HepG2 (cell line): ENCODE data around the gene CDC14B. TPM values are rescaled to one million over a fixed set of nuclear protein-coding genes. Genes with fewer than 3 reads are reported as not detected.

ENCODE experiments used
- ATAC-seq: fragments of 200-7000 bp; cut with Tn5 transposase; 3 replicates; pipeline ENCODE4 v1.9.1; 2020; ENCODE audit warnings: mild to moderate bottlenecking, moderate library complexity
- BruUV-seq: library from RNA; stranded (reverse); fragments of 400-500 nt; replicated peaks from 2 replicates; lab custom pipeline; 2021; lab: Mats Ljungman, UMichigan
- CTCF ChIA-PET: fragments of 300-600 bp; formaldehyde crosslinking; extraction: SDS; loops from one replicate; lab custom pipeline; 2021; ENCODE audit warnings: low total read pairs, inconsistent platforms, low intra/inter-chr PET ratio; lab: Yijun Ruan, JAX
- POLR2A ChIA-PET: fragments of 350-600 bp; sonication (Branson Sonifier 250); formaldehyde crosslinking; loops from one replicate; lab custom pipeline; 2020; ENCODE audit warnings: antibody characterized with exemption, inconsistent platforms; lab: Yijun Ruan, JAX
- DNase-seq: peaks from one replicate; pipeline ENCODE4 v3.0.0-alpha.2; 2015; ENCODE audit warnings: low spot score
- FAIRE-seq: peaks from 3 replicates; lab custom pipeline; 2011; peaks lifted over from hg19 to GRCh38; lab: Jason Lieb, UNC
- H2AFZ ChIP-seq: one replicate; pipeline ENCODE4 v1.6.1; 2011; ENCODE audit warnings: low read length, inconsistent platforms
- H3K27ac ChIP-seq: fragments of 300-600 bp; 3 replicates; pipeline ENCODE4 v1.8.0; 2011; ENCODE audit warnings: mixed run types, mild to moderate bottlenecking, mixed read lengths, low read length, inconsistent platforms; ENCODE audit not compliant: insufficient read depth; ENCODE audit errors: extremely low read length
- H3K27me3 ChIP-seq, 2 experiments: fragments of 200-600 bp in 1 of 2; 2 replicates in 1 of 2; 3 replicates in 1 of 2; pipeline versions ENCODE4 v1.6.0 to v1.8.0; 2011; ENCODE audit warnings: low read length in 2 of 2, mild to moderate bottlenecking in 2 of 2, moderate library complexity in 2 of 2, inconsistent platforms in 1 of 2; ENCODE audit not compliant: insufficient read depth in 2 of 2, control insufficient read depth in 1 of 2
- H3K36me3 ChIP-seq, 2 experiments: fragments of 200-600 bp in 1 of 2; replicated peaks in 1 of 2; 2 replicates in 1 of 2; 3 replicates in 1 of 2; pipeline versions ENCODE4 v1.5.1 to v1.8.0; 2011; ENCODE audit warnings: low read length in 2 of 2, inconsistent platforms in 1 of 2; ENCODE audit not compliant: insufficient read depth in 2 of 2, control insufficient read depth in 1 of 2
- H3K4me1 ChIP-seq: 2 replicates; pipeline ENCODE4 v1.5.1; 2012; ENCODE audit warnings: low read length, inconsistent platforms; ENCODE audit not compliant: insufficient read depth
- H3K4me2 ChIP-seq: 2 replicates; pipeline ENCODE4 v1.6.0; 2011; ENCODE audit warnings: low read depth, low read length, inconsistent platforms
- H3K4me3 ChIP-seq, 3 experiments: fragments of 200-600 bp in 1 of 3; sonication (generic), shearing (Covaris generic) in 1 of 3; replicated peaks in 1 of 3; 2 replicates each; pipeline ENCODE4 v1.5.1; 2011 to 2016; ENCODE audit warnings: low read length in 3 of 3, inconsistent platforms in 2 of 3, low read depth in 2 of 3, mild to moderate bottlenecking in 2 of 3, control low read depth in 1 of 3, mixed read lengths in 1 of 3; ENCODE audit not compliant: insufficient read depth in 1 of 3
- H3K79me2 ChIP-seq: one replicate; pipeline ENCODE4 v1.6.1; 2011; ENCODE audit warnings: low read length, inconsistent platforms; ENCODE audit not compliant: insufficient read depth
- H3K9ac ChIP-seq: 2 replicates; pipeline ENCODE4 v1.6.0; 2011; ENCODE audit warnings: mild to moderate bottlenecking, low read depth, low read length, inconsistent platforms; ENCODE audit not compliant: insufficient read depth
- H3K9me3 ChIP-seq: 2 replicates; pipeline ENCODE4 v1.5.1; 2012; ENCODE audit warnings: mild to moderate bottlenecking, low read length
- H4K20me1 ChIP-seq: 2 replicates; pipeline ENCODE4 v1.6.0; 2011; ENCODE audit warnings: inconsistent platforms, mild to moderate bottlenecking, low read length, moderate library complexity; ENCODE audit not compliant: insufficient read depth
- CEBPB ChIP-seq: IDR thresholded peaks from 2 replicates; pipeline ENCODE4 v1.6.1; 2011; ENCODE audit warnings: low read depth, low read length, improper control_type of control experiment, borderline replicate concordance
- CEBPG ChIP-seq: IDR thresholded peaks from 2 replicates; pipeline ENCODE4 v1.6.1; 2016
- SNAPC2 ChIP-seq: sonication (generic); formaldehyde crosslinking; IDR thresholded peaks from 2 replicates; pipeline ENCODE4 v1.8.1; 2022; ENCODE audit warnings: mild to moderate bottlenecking, missing genetic modification reagents
- ZNF776 ChIP-seq: sonication (generic); formaldehyde crosslinking; IDR thresholded peaks from 2 replicates; pipeline ENCODE4 v1.4.0; 2020; ENCODE audit warnings: mild to moderate bottlenecking, missing genetic modification reagents
- ZNF800 ChIP-seq: sonication (generic); formaldehyde crosslinking; IDR thresholded peaks from 2 replicates; pipeline ENCODE4 v1.4.0; 2020; ENCODE audit warnings: missing genetic modification reagents
- WGBS: methylation state at CpG from one replicate; pipeline ENCODE4 v1.1.6; 2017; ENCODE audit warnings: low lambda C conversion rate; 5-methylcytosine and 5-hydroxymethylcytosine counted together
- in situ Hi-C: cut with HindIII; loops from 2 replicates; pipeline ENCODE4 v1.10.0; 2017; ENCODE audit warnings: low pct_unique_long_range_greater_than_20kb; ENCODE audit not compliant: extremely low pct_ligation_motif_present
- intact Hi-C: fragments of 100-400 bp; cut with micrococcal nuclease; formaldehyde crosslinking; loops from one replicate; pipeline ENCODE4 v1.10.0; 2022; ENCODE audit not compliant: unreplicated experiment
- polyA plus RNA-seq, 8 experiments: library from polyadenylated mRNA; depleted of rRNA in 3 of 8; stranded (reverse) in 7 of 8; unstranded in 1 of 8; fragments of >200 nt; fragmentation: Illumina TruSeq in 4 of 8; extraction: Trizol in 4 of 8; gene quantifications; 2 replicates each; pipeline versions ENCODE4 v1.2.1 to v1.2.3, GENCODE V29; 2011 to 2016; ENCODE audit warnings: low read depth in 4 of 8, missing spikeins in 1 of 8, mixed read lengths in 1 of 8; ENCODE audit not compliant: insufficient read depth in 1 of 8
- total RNA-seq, 5 experiments: library from RNA; depleted of rRNA; stranded (reverse); fragments of >200 nt; fragmentation: Illumina TruSeq; extraction: Trizol; gene quantifications; 2 replicates each; pipeline ENCODE4 v1.2.3, GENCODE V29; 2016; ENCODE audit warnings: low read depth in 1 of 5

CDC14B gene
- total and polyA plus RNA-seq, 2 of the 13 experiments (the other 11 are each of a cell fraction or from before 2014, with no cell fraction given), result 25.8 to 33.3 TPM

- Histone ChIP-seq H3K4me1 (peaks cover 62% of the 10 kb centered on the region), H3K4me3 (no peak overlapping the region), H3K27me3 (no peaks in the 10 kb centered on the region), H3K4me2 (peak overlapping the region; percentile 30), H4K20me1 (no peaks in the 10 kb centered on the region; the same call in 1 of the 2 replicates), H3K27ac (peak overlapping the region; percentile 1), H2AFZ (no peak overlapping the region), H3K36me3 (no peaks in the 10 kb centered on the region), H3K9ac (no peak overlapping the region), H3K9me3 (no peaks in the 10 kb centered on the region), H3K79me2 (peaks cover 85% of the 10 kb centered on the region)
- ATAC-seq (peak; percentile 59; the same call in 2 of the 3 replicates), FAIRE-seq (peak; percentile 12), DNase-seq (peak; percentile 56)
- no peak for TF ChIP-seq ZNF800 (CRISPR knock-in tag)
- peak; percentile 70 for TF ChIP-seq CEBPB
- TF ChIP-seq CEBPG, result peak; percentile 71; the same call in 1 of the 2 replicates
- no peak for TF ChIP-seq ZNF776 (CRISPR knock-in tag)
- in situ Hi-C loops, result no loop called here
- CTCF ChIA-PET, result no interaction called here
- POLR2A ChIA-PET, result interaction anchor here (0.8 to 1.8 kb wide), 2 partner anchors 9 to 44 kb away, joined by 4 to 8 read pairs; no protein-coding TSS in a partner anchor
- no TSS peak for BruUV-seq
- intact Hi-C loops, result no loop called here
- WGBS, result 26% methylated on average over 8 of the region's 8 CpGs
These were observed 44.7 kb downstream of the CDC14B start for GRCh38 chr9:96574931-96575351.

GRCh38 chr9:96574455-96574854, 45.2 kb downstream of the CDC14B start:
- Histone ChIP-seq H3K4me2 (peak overlapping the region; percentile 30; the same call in 1 of the 2 replicates), H4K20me1 (no peaks in the 10 kb centered on the region; the same call in 1 of the 2 replicates), H3K9me3 (no peaks in the 10 kb centered on the region), H3K9ac (no peak overlapping the region), H3K27ac (no peak overlapping the region), H3K4me3 (no peak overlapping the region), H3K36me3 (no peaks in the 10 kb centered on the region), H3K4me1 (peaks cover 63% of the 10 kb centered on the region), H2AFZ (no peak overlapping the region), H3K27me3 (no peaks in the 10 kb centered on the region), H3K79me2 (peaks cover 85% of the 10 kb centered on the region)
- no peak for ATAC-seq
- TF ChIP-seq SNAPC2 (CRISPR knock-in tag) (no peak), CEBPB (peak; percentile 13; the same call in 1 of the 2 replicates)
- DNase-seq, result no peak
- intact Hi-C loops, result no loop called here
- no TSS peak for BruUV-seq
- ChIA-PET POLR2A (interaction anchor here (0.6 to 1.8 kb wide), 2 partner anchors 8 to 25 kb away, joined by 3 to 8 read pairs; no protein-coding TSS in a partner anchor), CTCF (no interaction called here)
- no peak for FAIRE-seq
- 82% methylated on average over 4 of the region's 4 CpGs for WGBS
- in situ Hi-C loops, result no loop called here
